ENCODE results near the gene WDR20.

Gene WDR20

GRCh38 chr14:102206918-102207317 lies 67.2 kb downstream of the WDR20 start:
- Histone ChIP-seq H3K36me3 (replicated peaks; ENCODE audit: insufficient read depth, low read length) (no peaks in the 10 kb centered on the region), H3K4me1 (ENCODE audit: low read length) (no peaks in the 10 kb centered on the region), H3K27ac (ENCODE audit: low read length) (no peak overlapping the region), H3F3A (ENCODE audit: insufficient read depth, low read length) (no peaks in the 10 kb centered on the region), H2AFZ (ENCODE audit: low read length) (no peak overlapping the region), H4K20me1 (ENCODE audit: insufficient read depth, low read length) (no peaks in the 10 kb centered on the region), H3K4me3 (ENCODE audit: low read length) (no peak overlapping the region), H3K9me3 (replicated peaks; ENCODE audit: insufficient read depth, low read length) (no peaks in the 10 kb centered on the region), H3K79me2 (ENCODE audit: low read length) (no peaks in the 10 kb centered on the region), H3K9ac (ENCODE audit: low read length) (no peak overlapping the region), H3K9me2 (replicated peaks; ENCODE audit: insufficient read depth, low read length) (no peaks in the 10 kb centered on the region), H3K27me3 (replicated peaks; ENCODE audit: insufficient read depth, low read length) (no peaks in the 10 kb centered on the region), H3K4me2 (ENCODE audit: low read depth, low read length) (no peak overlapping the region)
- no peak for DNase-seq
- no peak for TF ChIP-seq EZH2 (optimal IDR thresholded peaks at IDR 0.05; ENCODE audit: low read depth, low read length)
- TF ChIP-seq EZH2phosphoT487 (IDR thresholded peaks at IDR 0.05; ENCODE audit: low read length), result no peak
- TF ChIP-seq CTCF (IDR thresholded peaks at IDR 0.05; ENCODE audit: low read length), result no peak

- no peaks in the 10 kb centered on the region for H3K27me3 ChIP-seq (replicated peaks; ENCODE audit: insufficient read depth, low read length)
- H3K9ac ChIP-seq (ENCODE audit: low read length), result no peak overlapping the region
- no peak overlapping the region for H3K27ac ChIP-seq (ENCODE audit: low read length)
- no peak overlapping the region for H2AFZ ChIP-seq (ENCODE audit: low read length)
- no peak for TF ChIP-seq EZH2 (optimal IDR thresholded peaks at IDR 0.05; ENCODE audit: low read depth, low read length)
- no peak for TF ChIP-seq EZH2phosphoT487 (IDR thresholded peaks at IDR 0.05; ENCODE audit: low read length)
- no peak for TF ChIP-seq CTCF (IDR thresholded peaks at IDR 0.05; ENCODE audit: low read length)
- DNase-seq, result no peak
- H3F3A ChIP-seq (ENCODE audit: insufficient read depth, low read length), result no peaks in the 10 kb centered on the region
- H3K9me2 ChIP-seq (replicated peaks; ENCODE audit: insufficient read depth, low read length), result no peaks in the 10 kb centered on the region
- H3K36me3 ChIP-seq (replicated peaks; ENCODE audit: insufficient read depth, low read length), result no peaks in the 10 kb centered on the region
- H4K20me1 ChIP-seq (ENCODE audit: insufficient read depth, low read length), result no peaks in the 10 kb centered on the region
- no peak overlapping the region for H3K4me3 ChIP-seq (ENCODE audit: low read length)
- H3K9me3 ChIP-seq (replicated peaks; ENCODE audit: insufficient read depth, low read length), result no peaks in the 10 kb centered on the region
- H3K4me2 ChIP-seq (ENCODE audit: low read depth, low read length), result no peak overlapping the region
- no peaks in the 10 kb centered on the region for H3K79me2 ChIP-seq (ENCODE audit: low read length)
- H3K4me1 ChIP-seq (ENCODE audit: low read length), result no peaks in the 10 kb centered on the region
Measured at GRCh38 chr14:102207831-102208365, 68.2 kb downstream of the WDR20 start.

- no peaks in the 10 kb centered on the region for H3K36me3 ChIP-seq (replicated peaks; ENCODE audit: insufficient read depth, low read length)
- no peaks in the 10 kb centered on the region for H3K79me2 ChIP-seq (ENCODE audit: low read length)
Measured at GRCh38 chr14:102208741-102209140, 69.0 kb downstream of the WDR20 start.

More at GRCh38 chr14:102208741-102209140, 69.0 kb downstream of the WDR20 start:
- H3K4me3 ChIP-seq (ENCODE audit: low read length), result no peak overlapping the region
- H3K27me3 ChIP-seq (replicated peaks; ENCODE audit: insufficient read depth, low read length), result no peaks in the 10 kb centered on the region
- no peaks in the 10 kb centered on the region for H3K9me2 ChIP-seq (replicated peaks; ENCODE audit: insufficient read depth, low read length)
- no peak overlapping the region for H2AFZ ChIP-seq (ENCODE audit: low read length)
- no peaks in the 10 kb centered on the region for H3F3A ChIP-seq (ENCODE audit: insufficient read depth, low read length)
- no peaks in the 10 kb centered on the region for H3K9me3 ChIP-seq (replicated peaks; ENCODE audit: insufficient read depth, low read length)
- DNase-seq, result no peak
- no peak overlapping the region for H3K9ac ChIP-seq (ENCODE audit: low read length)
- no peak overlapping the region for H3K4me2 ChIP-seq (ENCODE audit: low read depth, low read length)
- no peaks in the 10 kb centered on the region for H3K4me1 ChIP-seq (ENCODE audit: low read length)
- TF ChIP-seq EZH2 (optimal IDR thresholded peaks at IDR 0.05; ENCODE audit: low read depth, low read length), result no peak
- TF ChIP-seq CTCF (IDR thresholded peaks at IDR 0.05; ENCODE audit: low read length), result no peak
- TF ChIP-seq EZH2phosphoT487 (IDR thresholded peaks at IDR 0.05; ENCODE audit: low read length), result no peak
- no peak overlapping the region for H3K27ac ChIP-seq (ENCODE audit: low read length)
- no peaks in the 10 kb centered on the region for H4K20me1 ChIP-seq (ENCODE audit: insufficient read depth, low read length)

Measured in MM.1S (cell line).